ENCODE measurements around the gene SEC23A.
"Not testable (repeated sequence)": the region's sequence is repeated elsewhere in the genome, so short reads cannot be mapped to it uniquely, and the experiment has no call there.

Gene SEC23A

GRCh38 chr14:39050389-39050788 lies 52.6 kb downstream of the SEC23A start:
- H3K4me3 ChIP-seq (ENCODE audit: low read length) = no peak overlapping the region
- no peak overlapping the region for H3K9ac ChIP-seq (ENCODE audit: low read length)
- H3K9me3 ChIP-seq (ENCODE audit: insufficient read depth, low read length) = 0 out of 2 replicates have a peak, but pooled peaks cover 5% of the 10 kb centered on the region
- H3K27ac ChIP-seq (ENCODE audit: low read length) = no peak overlapping the region
- H3K4me1 ChIP-seq (ENCODE audit: low read length) = peaks cover 15% of the 10 kb centered on the region
- no peaks in the 10 kb centered on the region for H4K20me1 ChIP-seq (ENCODE audit: insufficient read depth, low read length)
- H3K4me2 ChIP-seq (ENCODE audit: low read length) = no peak overlapping the region
- H2AFZ ChIP-seq (ENCODE audit: low read depth, low read length) = no peak overlapping the region
- H3K27me3 ChIP-seq (ENCODE audit: low read depth, low read length) = no peaks in the 10 kb centered on the region
- peaks cover 68% of the 10 kb centered on the region for H3K36me3 ChIP-seq (replicated peaks; ENCODE audit: low read depth, low read length)
- H3K79me2 ChIP-seq (ENCODE audit: low read length) = no peaks in the 10 kb centered on the region
- TF ChIP-seq EZH2phosphoT487 (IDR thresholded peaks at IDR 0.05; ENCODE audit: low read depth) = no peak
- TF ChIP-seq, protein P1, sequence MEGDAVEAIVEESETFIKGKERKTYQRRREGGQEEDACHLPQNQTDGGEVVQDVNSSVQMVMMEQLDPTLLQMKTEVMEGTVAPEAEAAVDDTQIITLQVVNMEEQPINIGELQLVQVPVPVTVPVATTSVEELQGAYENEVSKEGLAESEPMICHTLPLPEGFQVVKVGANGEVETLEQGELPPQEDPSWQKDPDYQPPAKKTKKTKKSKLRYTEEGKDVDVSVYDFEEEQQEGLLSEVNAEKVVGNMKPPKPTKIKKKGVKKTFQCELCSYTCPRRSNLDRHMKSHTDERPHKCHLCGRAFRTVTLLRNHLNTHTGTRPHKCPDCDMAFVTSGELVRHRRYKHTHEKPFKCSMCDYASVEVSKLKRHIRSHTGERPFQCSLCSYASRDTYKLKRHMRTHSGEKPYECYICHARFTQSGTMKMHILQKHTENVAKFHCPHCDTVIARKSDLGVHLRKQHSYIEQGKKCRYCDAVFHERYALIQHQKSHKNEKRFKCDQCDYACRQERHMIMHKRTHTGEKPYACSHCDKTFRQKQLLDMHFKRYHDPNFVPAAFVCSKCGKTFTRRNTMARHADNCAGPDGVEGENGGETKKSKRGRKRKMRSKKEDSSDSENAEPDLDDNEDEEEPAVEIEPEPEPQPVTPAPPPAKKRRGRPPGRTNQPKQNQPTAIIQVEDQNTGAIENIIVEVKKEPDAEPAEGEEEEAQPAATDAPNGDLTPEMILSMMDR (IDR thresholded peaks at IDR 0.05; ENCODE audit: low read depth, low read length) = no peak

- H3K9ac ChIP-seq (ENCODE audit: low read length); H3K4me3 ChIP-seq (ENCODE audit: low read length); H3K27me3 ChIP-seq (ENCODE audit: low read depth, low read length); H3K9me3 ChIP-seq (ENCODE audit: insufficient read depth, low read length); H4K20me1 ChIP-seq (ENCODE audit: insufficient read depth, low read length); H3K79me2 ChIP-seq (ENCODE audit: low read length); H2AFZ ChIP-seq (ENCODE audit: low read depth, low read length): not testable (repeated sequence)
- peaks cover 15% of the 10 kb centered on the region for H3K4me1 ChIP-seq (ENCODE audit: low read length)
- H3K4me2 ChIP-seq (ENCODE audit: low read length) = peak overlapping the region; percentile 23
- peak overlapping the region; percentile 63 for H3K27ac ChIP-seq (ENCODE audit: low read length)
- peaks cover 49% of the 10 kb centered on the region for H3K36me3 ChIP-seq (replicated peaks; ENCODE audit: low read depth, low read length)
These were observed 57.1 kb downstream of the SEC23A start for GRCh38 chr14:39045889-39046288.

DNA sequence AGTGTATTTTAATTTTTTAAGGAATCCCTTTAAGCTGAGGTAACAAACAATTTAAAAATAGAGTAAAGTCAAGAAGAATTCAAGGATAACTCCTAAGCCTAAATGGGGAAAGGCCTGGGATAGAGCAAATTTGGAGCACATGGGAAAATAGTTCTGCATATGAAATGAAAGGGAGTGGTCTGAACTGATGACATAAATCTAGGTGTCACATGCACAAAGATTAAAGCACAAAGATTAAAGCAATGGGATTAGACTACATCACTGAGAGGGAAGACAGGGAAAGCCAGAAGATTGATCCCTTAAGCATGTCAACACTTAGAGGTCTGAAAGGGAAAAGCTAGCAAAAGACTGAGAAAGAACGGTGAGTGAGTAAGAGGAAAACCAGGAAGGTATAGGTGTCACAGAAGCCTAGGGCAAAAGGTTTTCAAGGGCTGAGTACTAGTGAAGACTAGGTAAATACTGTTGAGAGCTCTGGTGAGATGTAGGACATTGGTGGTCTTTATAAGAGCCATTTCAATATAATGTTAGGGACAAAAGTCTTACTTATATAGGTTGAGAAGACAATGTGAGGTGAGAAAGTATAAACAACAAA lies 59.6 kb downstream of the SEC23A start:
- Histone ChIP-seq H3K79me2 (ENCODE audit: low read length) (no peaks in the 10 kb centered on the region), H3K9me3 (ENCODE audit: insufficient read depth, low read length) (0 out of 2 replicates have a peak, but pooled peaks cover 5% of the 10 kb centered on the region), H3K9ac (ENCODE audit: low read length) (no peak overlapping the region), H3K27ac (ENCODE audit: low read length) (no peak overlapping the region), H3K27me3 (ENCODE audit: low read depth, low read length) (no peaks in the 10 kb centered on the region), H2AFZ (ENCODE audit: low read depth, low read length) (no peak overlapping the region), H4K20me1 (ENCODE audit: insufficient read depth, low read length) (no peaks in the 10 kb centered on the region), H3K4me2 (ENCODE audit: low read length) (no peak overlapping the region), H3K4me1 (ENCODE audit: low read length) (peaks cover 19% of the 10 kb centered on the region), H3K36me3 (replicated peaks; ENCODE audit: low read depth, low read length) (peaks cover 56% of the 10 kb centered on the region), H3K4me3 (ENCODE audit: low read length) (no peak overlapping the region)
- TF ChIP-seq, protein P1 (IDR thresholded peaks at IDR 0.05; ENCODE audit: low read depth, low read length) = no peak
- no peak for TF ChIP-seq EZH2phosphoT487 (IDR thresholded peaks at IDR 0.05; ENCODE audit: low read depth)

DNA sequence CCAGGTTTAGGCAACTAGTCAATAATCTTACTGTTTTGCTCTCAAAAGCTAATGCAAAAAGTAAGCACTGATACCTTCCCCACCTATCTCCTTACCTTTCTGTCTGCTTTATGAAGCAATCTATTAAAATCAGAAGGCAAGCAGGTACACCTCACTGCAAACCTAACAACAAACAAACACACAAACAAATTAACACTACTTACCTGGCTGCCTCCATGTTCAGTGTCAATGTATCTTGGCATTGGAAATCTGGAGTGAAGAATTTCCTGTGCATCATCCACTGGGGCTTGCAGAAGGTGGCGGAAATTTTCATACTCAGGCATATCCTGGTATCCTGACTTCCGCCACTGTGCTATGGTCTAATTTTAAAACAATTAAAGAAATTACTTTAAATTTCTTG lies 62.5 kb downstream of the SEC23A start:
- H3K4me2 ChIP-seq (ENCODE audit: low read length) = no peak overlapping the region
- no peak overlapping the region for H3K27ac ChIP-seq (ENCODE audit: low read length)
- no peaks in the 10 kb centered on the region for H3K9me3 ChIP-seq (ENCODE audit: insufficient read depth, low read length)
- H3K79me2 ChIP-seq (ENCODE audit: low read length) = no peaks in the 10 kb centered on the region
- H3K9ac ChIP-seq (ENCODE audit: low read length) = no peak overlapping the region
- no peaks in the 10 kb centered on the region for H3K27me3 ChIP-seq (ENCODE audit: low read depth, low read length)
- H3K36me3 ChIP-seq (replicated peaks; ENCODE audit: low read depth, low read length) = peaks cover 47% of the 10 kb centered on the region
- TF ChIP-seq, protein P1 (IDR thresholded peaks at IDR 0.05; ENCODE audit: low read depth, low read length) = no peak
- H2AFZ ChIP-seq (ENCODE audit: low read depth, low read length) = no peak overlapping the region
- H3K4me3 ChIP-seq (ENCODE audit: low read length) = no peak overlapping the region
- H4K20me1 ChIP-seq (ENCODE audit: insufficient read depth, low read length) = no peaks in the 10 kb centered on the region
- peaks cover 6% of the 10 kb centered on the region for H3K4me1 ChIP-seq (ENCODE audit: low read length)
